A673 (cell line): ENCODE data around the gene MOCS1.

Experiments used
- EZH2 ChIP-seq: fragments of 200-600 bp; sonication (generic); IDR thresholded peaks from 2 replicates; pipeline ENCODE4 v1.6.1; 2017; ENCODE audit warnings: borderline replicate concordance, low read depth, mild to moderate bottlenecking, mixed read lengths, antibody characterized with exemption, low read length; ENCODE audit not compliant: poor library complexity, severe bottlenecking
- TF ChIP-seq, protein P1 (sequence below): fragments of 300-800, 200-600 bp; sonication (generic); conservative IDR thresholded peaks from 2 replicates; pipeline ENCODE4 v1.5.1; 2017; ENCODE audit warnings: low read depth, mild to moderate bottlenecking, antibody characterized with exemption, low read length, moderate library complexity, mixed read lengths

DNA sequence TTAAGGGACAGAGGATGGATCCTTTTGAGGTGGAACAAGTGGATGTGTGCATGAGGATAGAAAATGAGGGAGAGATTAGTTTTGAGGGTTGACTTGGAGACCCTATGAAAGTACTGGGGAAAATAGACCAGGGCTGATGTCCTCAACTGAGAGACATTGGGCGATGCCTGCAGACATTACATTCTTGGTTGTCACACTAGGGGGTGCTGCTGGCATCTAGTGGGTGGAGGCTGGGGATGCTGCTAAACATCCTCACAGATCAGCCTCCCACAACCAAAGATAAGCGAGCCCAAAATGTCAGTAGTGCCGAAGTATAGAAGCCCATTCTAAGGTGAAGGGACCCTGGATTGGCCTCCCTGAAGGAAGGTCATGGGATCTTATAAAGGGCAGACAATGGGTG, 63.3 kb downstream of the MOCS1 start:
- TF ChIP-seq, protein P1, sequence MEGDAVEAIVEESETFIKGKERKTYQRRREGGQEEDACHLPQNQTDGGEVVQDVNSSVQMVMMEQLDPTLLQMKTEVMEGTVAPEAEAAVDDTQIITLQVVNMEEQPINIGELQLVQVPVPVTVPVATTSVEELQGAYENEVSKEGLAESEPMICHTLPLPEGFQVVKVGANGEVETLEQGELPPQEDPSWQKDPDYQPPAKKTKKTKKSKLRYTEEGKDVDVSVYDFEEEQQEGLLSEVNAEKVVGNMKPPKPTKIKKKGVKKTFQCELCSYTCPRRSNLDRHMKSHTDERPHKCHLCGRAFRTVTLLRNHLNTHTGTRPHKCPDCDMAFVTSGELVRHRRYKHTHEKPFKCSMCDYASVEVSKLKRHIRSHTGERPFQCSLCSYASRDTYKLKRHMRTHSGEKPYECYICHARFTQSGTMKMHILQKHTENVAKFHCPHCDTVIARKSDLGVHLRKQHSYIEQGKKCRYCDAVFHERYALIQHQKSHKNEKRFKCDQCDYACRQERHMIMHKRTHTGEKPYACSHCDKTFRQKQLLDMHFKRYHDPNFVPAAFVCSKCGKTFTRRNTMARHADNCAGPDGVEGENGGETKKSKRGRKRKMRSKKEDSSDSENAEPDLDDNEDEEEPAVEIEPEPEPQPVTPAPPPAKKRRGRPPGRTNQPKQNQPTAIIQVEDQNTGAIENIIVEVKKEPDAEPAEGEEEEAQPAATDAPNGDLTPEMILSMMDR = peak; percentile 36
- TF ChIP-seq EZH2 = no peak
